Stimulated activated CD8-positive, alpha-beta memory T cell treated with anti-CD3 and anti-CD28 coated beads, Interleukin-15, amount 100 ng/mL, for 24 hours (primary cell): Measurements from ENCODE around the gene TACR1.
"Not testable (repeated sequence)": the region's sequence is repeated elsewhere in the genome, so short reads cannot be mapped to it uniquely, and the experiment has no call there.

Experiments
- DNase-seq: peaks from one replicate; pipeline ENCODE4 v3.0.0-alpha.2; 2020; ENCODE audit warnings: low read depth

The TACR1 gene

DNA sequence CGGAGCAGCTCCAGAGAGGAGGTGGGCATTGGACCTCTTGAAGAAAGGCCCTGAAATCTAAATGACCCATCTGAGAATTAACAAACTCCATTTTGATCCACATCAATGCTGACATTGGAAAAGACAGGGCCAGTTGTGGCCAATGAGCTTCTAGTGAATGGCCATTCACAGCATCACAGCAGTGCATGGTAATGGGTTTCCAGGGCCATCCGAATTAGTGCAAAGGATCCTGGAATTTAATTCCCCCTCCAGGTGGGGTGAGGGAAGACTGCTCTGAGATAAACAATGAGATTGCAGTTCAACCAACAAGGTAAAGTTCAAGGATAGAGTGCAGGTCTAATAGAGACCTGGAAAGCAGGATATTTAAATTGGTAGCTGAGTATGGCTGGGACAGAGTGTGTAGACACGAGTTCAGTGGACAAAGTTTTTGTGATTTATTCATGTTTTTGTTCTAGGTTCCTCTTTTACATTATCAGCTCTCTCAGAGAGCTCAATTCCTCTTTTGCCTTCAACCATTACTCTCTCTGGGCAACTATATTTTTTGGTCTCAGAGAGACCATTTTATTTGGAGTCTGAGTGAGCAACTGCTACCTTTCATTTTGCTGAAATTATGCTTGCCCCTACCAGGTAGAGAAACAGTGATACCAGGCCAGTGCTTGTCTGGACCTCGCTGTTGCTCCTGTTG, 5.0 kb downstream of the TACR1 start:
- no peak for DNase-seq

DNA sequence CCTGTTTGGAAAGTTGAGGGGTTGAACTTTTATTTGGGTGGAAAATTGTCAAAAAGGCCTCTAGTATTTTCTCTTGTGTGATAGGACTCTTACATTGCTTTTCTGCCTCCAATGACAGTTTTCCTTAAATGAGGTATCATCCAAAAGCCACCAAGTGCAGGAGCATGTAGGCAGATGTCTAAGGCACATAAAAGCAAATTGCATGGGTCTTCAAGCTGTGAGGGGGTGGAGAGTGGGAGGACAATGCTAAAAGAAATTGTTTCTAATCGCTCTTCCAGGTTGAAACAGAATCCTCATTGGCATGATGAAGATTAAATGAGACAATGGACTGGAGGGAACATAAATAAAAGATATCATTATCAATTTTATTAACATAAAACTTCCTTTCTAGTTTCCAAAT, 6.8 kb downstream of the TACR1 start:
- no peak for DNase-seq

DNA sequence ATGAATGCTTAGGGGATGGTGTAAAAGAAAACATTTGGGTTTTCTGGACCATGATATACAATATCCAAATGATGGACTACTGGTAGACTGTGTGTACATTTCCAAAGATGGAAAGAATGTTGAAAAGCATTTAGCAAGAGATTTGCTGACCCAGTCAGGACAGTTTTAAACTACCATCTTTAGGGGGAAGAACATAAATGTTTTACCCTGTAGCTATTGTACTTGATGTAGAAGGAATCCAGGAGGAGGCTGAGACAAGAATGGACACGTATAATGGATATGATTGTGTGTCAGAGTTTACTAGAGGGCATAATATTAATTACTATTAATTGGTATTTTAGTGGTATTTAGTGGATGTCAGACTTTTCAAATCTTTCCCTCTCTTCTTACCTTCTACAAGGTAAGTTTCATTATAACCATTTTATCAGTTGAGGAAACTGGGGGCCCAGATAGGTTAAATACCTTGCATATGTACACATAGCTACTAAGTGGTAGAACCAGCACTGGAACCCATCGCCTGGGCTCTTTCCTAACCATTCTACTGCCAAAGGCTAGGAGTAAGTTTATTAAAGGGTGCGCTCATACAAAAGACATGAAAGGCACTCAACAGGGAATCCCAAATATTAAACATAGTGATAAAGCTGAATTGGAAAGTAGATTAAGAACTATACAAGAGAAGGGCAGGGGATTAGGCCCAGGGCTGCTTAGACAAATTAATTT, 8.9 kb downstream of the TACR1 start:
- DNase-seq, result no peak

DNA sequence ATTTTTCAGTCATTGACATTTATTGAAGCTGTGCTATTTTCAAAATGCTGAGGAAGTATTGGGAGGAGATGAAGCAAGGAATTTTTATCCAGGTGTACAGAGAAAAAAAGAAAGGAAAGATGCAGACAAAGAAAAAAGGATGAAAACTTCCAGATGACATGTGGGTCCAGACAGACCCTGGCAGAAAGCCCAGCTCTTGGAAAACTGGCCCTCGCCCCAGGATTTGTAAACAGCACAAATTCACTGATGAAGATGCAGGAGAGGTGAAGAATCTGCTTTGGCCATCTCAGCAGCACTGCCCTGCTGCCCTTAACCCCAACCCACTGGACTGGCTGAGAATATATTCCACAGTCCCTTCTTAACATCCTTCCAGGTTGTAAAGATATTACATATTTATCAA, 12.5 kb downstream of the TACR1 start:
- no peak for DNase-seq

DNA sequence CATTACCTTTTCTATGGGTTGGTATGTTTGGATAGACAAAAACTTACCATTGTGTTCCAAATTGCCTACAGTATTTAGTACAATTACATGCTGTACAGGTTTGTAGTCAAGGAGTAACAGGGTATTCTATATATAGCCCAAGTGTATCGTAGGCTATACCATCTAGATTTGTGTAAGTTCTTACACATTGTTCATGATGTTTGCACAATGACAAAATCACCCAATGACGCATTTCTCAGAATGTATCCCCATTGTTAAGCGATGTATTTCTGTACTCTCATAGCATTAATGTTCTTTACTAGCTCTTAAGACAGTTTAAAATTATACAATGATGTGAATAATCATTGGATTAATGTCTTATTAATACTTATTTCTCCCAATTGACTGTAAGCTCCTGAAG, 16.7 kb downstream of the TACR1 start:
- DNase-seq, result no peak

DNA sequence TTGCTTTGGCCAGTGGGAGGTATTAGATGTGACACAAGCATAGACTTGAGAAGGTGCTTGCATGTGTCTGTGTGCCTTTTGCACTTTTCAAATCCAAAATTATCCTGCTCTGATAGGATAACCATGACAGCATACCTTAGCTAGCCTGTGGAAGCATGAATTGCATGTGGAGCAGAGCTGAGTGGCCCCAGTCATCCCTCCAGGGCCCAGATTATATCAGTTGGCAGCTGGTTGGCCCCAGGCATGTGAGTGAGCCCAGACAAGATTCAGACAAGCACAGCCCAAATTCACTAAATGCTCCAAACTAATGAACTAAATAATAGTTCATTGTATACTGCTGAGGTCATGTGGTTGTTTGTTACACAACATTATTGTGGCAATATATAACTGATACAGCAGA, 18.8 kb downstream of the TACR1 start:
- DNase-seq, result no peak

DNA sequence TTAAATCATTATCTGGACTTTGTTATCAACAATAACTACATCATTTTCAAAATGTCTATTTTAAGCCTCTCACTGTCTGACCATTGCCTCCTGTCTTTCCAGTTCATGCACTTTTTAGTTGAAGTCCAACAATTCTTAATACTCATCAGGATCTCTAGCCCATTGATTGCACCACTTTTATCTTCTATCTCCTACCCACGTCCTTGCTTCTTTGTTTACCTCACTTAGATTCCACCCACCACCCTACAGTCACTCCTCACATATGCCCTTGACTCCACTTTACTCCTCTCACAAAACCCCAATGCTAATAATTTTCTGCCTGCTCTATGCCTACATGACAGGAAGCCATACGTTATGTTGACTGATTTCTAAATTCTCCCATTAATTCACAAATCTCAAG, 21.9 kb downstream of the TACR1 start:
- DNase-seq, result no peak

DNA sequence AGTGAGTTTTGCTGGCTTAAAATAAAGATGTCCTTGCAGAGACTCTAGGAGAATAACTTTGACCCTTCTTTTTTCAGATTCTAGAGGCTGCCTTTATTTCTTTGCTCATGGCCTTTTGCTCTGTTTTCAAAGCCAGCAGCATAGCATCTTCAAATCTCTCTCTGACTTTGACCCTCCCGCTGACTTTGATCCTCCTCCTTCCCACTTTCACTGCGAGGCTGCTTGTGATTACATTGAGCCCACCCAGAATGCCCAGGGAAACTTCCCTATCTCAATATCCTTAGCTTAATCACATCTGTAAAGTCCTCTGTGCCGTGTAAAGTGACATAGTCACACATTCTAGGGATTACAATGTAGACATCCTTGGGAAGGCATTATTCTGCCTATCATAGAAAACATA, 23.9 kb downstream of the TACR1 start:
- no peak for DNase-seq

DNA sequence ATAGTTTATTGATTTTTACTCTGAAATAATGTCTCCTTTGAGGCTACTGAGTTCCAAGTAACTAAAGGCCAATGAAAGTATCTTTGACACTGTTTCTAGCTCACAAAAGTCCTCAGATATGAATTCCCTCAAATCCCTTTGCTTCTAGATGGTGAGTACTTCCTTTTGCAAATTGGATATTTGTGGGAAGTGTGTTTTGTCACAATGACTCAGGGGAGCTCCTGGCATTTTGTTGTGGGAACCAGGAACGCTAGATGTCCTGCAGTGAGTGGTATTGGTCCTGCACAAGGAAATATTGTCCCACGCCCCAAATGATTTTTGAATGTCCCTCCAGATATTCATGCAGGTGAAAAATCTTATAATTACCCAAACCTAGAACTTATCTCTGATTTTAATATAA, 24.3 kb downstream of the TACR1 start:
- DNase-seq, result no peak

DNA sequence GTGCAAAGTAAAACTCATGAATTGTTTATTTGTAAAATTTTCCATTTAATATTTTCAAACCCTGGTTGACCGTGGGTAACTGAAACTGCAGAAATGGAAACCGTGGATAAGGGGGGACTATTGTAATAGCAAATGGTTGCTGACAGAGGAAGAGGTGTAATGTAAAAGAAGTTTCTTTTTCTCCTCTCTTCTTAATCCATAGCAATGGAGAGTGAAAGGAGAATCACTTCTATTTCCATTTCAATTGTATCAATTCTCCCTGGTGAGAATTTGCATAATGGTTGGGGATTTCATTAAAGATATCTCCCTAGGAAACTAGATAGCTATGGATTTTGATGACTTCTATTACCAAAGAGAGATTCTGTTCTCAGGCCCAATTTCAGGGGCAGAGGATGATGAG, 24.8 kb downstream of the TACR1 start:
- DNase-seq, result no peak

DNA sequence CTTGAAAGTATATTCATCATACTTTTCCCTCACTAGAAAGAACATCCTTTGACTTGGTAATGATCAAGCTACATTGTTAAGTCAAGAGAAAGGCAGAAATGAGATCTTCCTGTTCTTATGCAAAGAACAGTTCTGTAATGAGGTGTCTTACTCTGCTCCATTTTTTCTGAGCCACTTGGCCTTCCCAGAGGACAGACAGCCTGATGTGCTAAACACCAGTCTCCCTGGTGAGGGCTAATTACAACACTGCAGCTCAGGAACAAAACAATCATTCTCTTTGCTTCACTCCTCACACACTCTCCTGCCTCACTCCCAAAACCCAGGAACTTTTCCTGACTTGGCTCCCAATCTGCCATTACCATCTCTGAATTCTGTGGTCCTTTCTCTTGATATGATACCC, 25.6 kb downstream of the TACR1 start:
- DNase-seq, result no peak

DNA sequence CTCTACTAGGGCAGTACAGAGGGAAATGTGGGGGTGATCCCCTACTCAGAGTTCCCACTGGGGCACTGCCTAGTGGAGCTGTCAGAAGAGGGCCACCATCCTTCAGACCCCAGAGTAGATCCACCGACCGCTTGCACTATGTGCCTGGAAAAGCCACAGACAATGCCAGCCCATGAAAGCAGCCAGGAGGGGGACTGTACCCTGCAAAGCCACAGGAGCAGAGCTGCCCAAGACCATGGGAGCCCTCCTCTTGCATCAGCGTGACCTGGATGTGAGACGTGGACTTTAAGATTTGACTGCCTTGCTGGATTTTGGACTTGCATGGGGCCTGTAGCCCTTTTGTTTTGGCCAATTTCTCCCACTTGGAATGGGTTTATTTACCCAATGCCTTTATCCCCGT, 27.9 kb downstream of the TACR1 start:
- DNase-seq, result not testable (repeated sequence)

DNA sequence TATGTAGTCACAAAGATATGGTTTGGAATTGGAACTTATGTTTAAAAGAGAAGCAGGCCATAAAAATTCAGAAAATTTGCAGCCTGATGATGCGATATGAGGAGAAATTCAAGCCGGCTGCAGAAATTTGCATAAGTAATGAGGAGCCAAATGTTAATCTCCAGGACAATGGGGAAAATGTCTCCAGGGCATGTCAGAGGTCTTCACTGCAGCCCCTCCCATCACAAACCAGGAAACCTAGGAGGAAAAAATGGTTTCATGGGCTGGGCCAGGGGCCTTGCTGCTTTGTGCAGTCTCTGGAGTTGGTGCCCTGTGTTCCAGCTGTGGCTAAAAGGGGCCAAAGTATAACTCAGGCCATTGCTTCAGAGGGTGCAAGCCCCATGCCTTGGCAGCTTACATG, 28.4 kb downstream of the TACR1 start:
- no peak for DNase-seq

DNA sequence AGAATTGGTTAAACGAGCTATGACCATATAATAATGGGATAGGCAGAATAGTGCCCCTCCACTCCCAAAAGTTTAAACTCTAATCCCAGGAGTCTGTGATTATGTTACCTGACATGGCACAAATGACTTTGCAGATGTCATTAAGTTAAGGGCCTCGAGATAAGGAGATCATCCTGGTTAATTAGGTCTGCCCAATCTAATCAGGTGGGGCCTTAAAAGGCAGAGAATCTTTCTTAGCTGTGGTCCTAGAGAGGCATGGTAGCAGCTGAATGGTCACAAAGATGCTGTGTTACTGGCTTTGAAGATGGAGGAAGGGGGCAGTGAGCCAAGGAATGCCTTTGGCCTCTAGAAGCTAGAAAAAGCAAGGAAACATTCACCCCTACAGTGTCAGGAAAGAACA, 31.1 kb downstream of the TACR1 start:
- DNase-seq, result no peak

DNA sequence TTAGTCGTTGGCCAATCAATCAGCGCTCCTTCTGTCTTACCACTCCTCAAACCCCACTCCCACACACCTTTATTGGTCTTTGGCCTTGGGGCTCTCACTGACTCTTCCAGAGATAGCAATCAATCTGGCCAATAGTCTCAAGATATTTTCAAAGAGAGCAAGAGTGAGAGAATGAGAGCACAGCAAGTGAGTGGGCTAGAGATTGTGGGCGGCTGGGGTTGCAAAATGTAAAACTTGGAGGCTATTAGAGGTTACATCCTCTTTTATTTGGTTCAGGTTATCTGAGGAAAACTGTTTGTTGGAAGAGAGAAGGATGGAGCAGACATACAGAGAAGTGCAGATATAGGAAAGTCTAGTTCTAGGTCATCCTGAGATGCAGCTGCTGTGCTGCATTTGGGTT, 32.8 kb downstream of the TACR1 start:
- no peak for DNase-seq

DNA sequence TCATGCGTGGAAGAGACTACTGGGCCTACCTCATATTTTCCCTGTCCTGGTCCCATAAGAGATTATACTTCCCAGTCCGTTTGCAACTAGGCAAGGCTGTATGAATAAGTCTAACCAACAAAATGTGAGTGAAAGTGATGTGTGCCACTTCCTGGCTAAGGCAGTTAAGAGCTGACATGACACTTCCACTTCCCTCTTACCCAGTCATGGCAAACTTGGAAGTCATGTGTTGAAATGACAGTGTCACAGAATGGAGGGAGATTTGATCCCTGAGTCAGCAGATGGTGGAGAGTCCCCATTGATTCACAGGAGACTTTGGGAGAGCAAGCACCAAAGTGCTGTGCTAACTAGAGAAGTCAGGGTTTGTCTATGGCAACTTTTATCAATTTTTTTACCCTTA, 36.4 kb downstream of the TACR1 start:
- DNase-seq, result no peak

DNA sequence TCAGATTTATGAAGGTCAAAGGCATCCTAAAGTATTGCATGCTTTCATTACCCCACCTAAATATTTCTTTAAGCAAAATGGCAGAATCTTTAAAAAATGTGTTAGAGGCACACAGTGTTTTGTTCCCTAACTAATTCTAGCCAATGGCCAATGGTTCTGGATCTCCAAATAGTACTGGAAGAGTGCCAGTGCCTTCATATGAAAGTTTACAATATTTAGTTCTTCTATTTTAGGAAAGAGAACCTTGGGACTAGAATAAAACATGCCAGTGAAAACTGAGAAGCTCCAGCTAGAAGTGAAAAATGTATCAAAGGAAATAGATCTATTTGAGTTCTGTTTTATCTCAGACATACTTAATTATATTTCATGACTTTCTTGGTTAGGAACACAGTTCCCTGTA, 37.1 kb downstream of the TACR1 start:
- no peak for DNase-seq

DNA sequence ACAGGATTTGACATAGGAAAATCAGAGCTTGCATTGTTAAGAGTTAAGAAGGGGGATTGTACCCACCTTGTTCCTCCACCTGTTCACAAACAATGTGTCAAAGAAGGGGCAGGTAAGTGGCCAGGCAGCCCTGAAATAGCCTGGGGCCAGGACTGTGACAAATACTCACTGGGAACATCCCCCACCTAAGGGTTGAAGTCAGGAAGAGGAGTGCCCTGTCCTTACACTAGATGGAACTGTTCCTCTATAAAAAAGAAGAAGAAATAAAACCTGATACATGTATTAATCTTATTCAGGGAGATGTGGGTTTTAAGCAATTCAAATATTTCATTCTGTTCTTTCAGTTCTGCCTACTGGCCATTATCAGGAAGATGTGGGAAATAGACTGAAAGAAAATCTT, 41.9 kb downstream of the TACR1 start:
- no peak for DNase-seq

DNA sequence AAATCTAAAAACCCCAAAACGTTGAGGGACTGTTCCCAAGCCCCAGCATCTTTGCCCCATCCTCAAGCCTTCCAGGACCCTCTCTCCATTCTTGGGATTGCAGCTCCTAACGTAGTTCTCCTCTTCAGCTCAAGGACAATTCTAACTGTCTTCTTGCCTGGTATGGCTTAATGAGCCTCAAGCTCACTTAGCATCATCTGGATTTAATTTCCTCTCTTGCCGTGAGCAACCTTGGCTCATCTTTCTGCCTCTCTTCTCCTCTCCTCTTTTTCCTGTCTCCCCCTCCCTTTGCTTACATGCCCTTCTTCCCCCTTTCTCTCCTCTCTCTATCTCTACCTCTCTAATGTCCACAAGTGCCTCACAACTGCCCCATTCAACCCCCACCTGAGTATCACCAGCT, 44.2 kb downstream of the TACR1 start:
- no peak for DNase-seq

DNA sequence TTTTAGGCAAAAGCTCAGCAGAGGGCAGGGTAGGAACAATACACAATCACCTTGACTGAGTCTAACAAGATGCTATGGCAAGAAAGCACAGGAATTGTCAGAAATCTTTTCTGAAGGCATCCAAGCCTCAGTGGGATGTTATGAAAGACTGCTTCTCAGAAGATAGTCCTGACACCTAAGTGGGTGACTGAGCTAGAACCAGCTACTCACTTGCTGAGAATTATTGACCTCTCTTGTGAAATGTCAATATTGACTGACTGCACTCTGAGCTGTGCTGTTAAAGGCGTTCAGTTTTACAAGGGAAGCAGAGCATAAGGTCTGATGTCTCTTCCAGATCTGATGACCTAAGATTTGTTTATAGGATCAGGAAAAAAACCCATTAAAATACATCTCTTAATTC, 46.1 kb downstream of the TACR1 start:
- DNase-seq, result no peak

DNA sequence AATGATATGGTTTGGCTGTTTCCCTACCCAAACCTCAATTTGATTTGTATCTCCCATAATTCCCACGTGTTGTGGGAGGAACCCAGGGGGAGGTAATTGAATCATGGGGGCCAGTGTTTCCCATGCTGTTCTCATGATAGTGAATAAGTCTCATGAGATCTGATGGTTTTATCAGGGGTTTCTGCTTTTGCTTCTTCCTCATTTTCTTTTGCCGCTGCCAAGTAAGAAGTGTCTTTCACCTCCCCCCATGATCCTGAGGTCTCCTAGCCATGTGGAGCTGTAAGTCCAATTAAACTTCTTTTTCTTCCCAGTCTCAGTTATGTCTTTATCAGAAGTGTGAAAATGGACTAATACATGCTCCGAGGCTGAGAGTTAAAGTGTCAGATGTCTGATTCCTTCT, 47.1 kb downstream of the TACR1 start:
- DNase-seq, result not testable (repeated sequence)

DNA sequence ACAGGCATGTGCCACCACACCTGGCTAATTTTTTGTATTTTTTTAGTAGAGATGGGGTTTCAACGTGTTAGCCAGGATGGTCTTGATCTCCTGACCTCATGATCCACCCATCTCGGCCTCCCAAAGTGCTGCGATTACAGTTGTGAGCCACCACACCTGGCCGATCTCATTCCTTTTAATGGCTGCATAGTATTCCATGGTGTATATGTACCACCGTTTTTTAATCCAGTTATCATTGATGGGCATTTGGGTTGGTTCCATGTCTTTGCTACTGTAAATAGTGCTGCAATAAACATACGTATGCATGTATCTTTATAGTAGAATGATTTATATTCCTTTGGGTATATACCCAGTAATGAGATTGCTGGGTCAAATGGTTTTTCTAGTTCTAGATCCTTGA, 51.4 kb downstream of the TACR1 start:
- DNase-seq, result not testable (repeated sequence)

DNA sequence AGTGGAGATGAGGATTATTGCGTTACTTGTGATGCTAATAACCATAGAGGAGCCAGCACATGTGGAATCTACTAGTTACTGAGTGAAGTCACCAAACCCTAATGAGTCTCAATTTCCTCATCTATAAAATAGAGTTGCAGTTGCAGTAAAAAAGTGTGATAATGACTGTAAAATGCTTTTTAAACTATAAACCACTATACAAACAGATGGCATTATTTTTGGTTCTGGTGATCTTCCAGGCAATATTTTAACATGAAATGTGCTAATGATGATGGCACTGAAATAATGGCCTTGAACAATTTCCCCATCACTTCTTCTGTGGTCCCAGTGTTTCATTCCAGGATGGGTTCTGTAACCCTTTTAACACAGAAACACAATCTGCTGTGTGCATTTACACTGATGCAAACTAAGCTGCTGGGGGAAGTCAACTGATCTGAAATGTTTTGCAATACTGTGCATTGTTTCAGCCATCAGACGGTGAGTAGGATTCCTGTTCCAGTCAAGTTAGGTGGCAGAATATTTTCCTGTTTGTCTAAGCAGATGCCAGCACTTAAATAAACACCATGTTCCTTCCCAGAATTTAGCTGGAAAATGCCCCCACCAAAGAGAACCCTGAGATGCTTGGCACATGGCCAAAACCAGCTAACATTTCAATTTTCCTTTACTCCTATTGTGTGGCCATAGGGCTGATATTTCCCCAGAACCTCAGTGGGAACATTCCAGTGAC, 52.6 kb downstream of the TACR1 start:
- DNase-seq, result no peak
